ENCODE measurements around the gene RTRAF.

RTRAF gene

DNA sequence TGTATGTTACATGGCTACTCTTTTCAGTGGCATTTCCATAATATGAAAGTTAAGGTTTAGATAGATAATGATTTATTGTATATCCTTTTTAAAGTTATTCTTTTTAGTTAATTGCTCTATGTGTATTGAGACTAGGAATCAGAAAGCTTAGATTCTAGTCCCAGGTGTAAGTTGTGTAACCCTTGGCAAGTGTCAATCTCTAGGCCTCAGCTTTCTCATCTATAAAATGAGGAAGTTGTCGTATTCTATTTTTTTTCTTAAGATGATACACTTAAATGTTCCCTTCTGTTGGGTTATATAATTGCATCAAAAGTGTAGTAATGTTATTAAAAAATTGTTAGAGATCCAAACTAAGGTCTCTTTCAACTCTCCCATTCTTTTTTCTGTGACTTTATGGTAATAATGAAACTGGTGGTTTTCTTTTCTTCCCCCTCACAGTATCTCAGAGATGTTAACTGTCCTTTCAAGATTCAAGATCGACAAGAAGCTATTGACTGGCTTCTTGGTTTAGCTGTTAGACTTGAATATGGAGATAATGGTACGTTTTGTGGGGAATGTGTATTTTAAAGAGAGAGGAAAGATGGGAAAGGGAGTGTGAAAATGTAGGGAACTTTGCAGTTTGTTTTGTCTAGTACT is 4.1 kb downstream of the RTRAF start:
- no peak for DNase-seq (ENCODE audit: insufficient read length, low spot score)
- FAIRE-seq = no peak

GRCh38 chr14:51996148-51996746 is 6.9 kb downstream of the RTRAF start:
- no peak for FAIRE-seq
- no peak for DNase-seq (ENCODE audit: insufficient read length, low spot score)

- no peak for DNase-seq (ENCODE audit: insufficient read length, low spot score)
- FAIRE-seq = no peak
Observed at GRCh38 chr14:51998348-51998747, 9.0 kb downstream of the RTRAF start.

DNA sequence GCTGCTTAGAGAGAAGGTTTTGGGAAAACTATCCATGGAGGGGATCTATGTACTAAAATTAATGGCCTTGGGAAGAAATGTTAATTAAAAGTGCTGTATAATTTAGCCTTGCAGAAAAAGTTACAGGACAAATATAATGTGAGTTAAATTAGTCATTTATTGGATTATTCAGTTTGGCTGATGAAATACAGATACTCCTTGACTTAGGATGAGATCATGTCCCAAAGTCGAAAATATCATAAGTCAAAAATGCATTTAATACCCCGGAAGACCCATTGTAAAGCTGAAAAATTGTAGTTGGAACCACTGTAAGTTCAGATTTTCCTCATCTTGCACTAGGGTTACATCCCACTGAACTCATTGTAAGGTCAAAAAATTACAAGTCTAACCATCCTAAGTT is 9.7 kb downstream of the RTRAF start:
- DNase-seq (ENCODE audit: insufficient read length, low spot score) = no peak
- FAIRE-seq = no peak

GRCh38 chr14:52000019-52000582 is 10.8 kb downstream of the RTRAF start:
- no peak for FAIRE-seq
- no peak for DNase-seq (ENCODE audit: insufficient read length, low spot score)

DNA sequence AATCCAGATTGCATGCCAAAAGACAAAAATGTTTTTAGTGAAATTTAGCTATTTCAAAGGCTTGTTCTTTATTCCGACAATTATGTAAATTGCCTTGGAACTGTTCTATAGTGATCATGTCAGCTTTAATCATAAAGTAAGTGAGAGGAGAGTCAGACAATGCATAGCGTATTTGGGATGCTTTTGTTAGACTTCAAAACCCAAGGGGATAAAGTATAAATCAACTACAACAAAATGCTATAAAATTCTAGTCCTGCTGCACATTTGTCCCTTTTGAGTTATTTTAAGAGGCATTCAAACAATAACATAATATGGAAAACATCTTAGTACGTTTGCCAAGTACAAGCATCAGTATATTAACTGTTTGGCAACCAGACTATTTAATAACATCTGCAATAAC is 11.3 kb downstream of the RTRAF start:
- DNase-seq (ENCODE audit: insufficient read length, low spot score) (no peak), FAIRE-seq (no peak)

DNA sequence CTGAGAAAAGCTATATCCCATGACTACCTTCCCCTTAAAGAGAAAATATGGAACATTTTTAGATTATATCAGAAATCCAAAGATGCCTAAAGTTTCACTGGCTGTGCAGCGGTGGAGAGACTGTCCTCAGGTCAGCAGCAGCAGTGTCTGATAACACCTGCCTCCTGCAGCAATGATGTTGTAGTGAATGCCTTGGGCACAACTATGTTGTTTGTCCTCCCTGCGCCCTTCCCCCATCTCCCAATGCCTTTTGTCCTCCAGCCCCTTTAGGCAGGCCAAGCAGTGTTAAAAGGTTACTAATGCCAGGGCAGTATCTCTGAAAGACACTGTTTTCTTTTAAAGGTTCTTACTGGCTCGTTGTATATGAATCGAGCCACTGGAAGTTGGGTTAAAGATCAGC is 13.2 kb downstream of the RTRAF start:
- no peak for DNase-seq (ENCODE audit: insufficient read length, low spot score)

DNA sequence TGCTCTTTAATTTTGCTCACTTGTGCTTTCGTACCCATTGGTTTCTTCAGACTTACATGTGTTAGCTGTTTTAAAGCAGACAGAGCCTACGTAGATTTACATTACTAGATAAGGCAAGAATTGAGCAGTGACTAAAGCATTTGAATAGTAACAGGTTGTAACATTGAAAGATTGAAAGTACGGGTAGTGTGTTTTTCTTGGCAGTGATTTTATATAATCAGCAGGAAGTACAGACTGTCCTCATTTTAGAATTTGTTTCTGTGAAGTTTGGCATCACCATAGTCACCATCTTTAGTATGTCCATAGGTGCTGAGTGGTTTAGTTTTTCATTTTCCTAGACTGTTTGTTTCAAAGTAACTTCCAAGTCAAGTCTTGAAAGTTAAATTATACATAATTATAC is 14.0 kb downstream of the RTRAF start:
- FAIRE-seq (no peak), DNase-seq (ENCODE audit: insufficient read length, low spot score) (no peak)

More for the DNA sequence above, 13.2 kb downstream of the RTRAF start:
- FAIRE-seq = no peak

- no peak for DNase-seq (ENCODE audit: insufficient read length, low spot score)
- no peak for FAIRE-seq
Observed at GRCh38 chr14:52005625-52006024, 16.3 kb downstream of the RTRAF start.

GRCh38 chr14:52006361-52006760 is 17.0 kb downstream of the RTRAF start:
- FAIRE-seq (no peak), DNase-seq (ENCODE audit: insufficient read length, low spot score) (no peak)

GRCh38 chr14:52007211-52007610 is 17.9 kb downstream of the RTRAF start:
- DNase-seq (ENCODE audit: insufficient read length, low spot score) (no peak), FAIRE-seq (no peak)

DNA sequence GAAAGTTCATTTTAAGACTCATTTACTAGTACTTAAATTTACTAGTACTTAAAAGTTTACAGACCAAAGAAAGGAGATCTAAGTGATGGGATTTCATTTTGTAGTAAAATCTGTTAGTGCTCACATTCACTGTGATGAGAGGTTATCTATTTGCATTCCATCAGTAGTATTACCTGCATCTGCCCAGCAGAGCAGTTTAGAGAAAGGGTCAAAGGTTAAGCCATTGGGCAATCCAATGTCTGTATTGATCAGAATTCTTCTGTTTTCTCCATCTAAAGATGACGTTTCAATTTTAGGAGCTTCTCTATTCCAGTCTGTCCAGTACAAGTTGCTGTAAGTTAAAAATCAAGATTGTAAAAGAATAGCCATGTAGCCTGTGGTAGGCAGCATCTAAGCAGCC is 18.3 kb downstream of the RTRAF start:
- FAIRE-seq (no peak), DNase-seq (ENCODE audit: insufficient read length, low spot score) (no peak)

GRCh38 chr14:52008136-52008535 is 18.8 kb downstream of the RTRAF start:
- FAIRE-seq = no peak
- no peak for DNase-seq (ENCODE audit: insufficient read length, low spot score)

- DNase-seq (ENCODE audit: insufficient read length, low spot score) (no peak), FAIRE-seq (no peak)
Observed at GRCh38 chr14:52010173-52010693, 20.9 kb downstream of the RTRAF start.

DNA sequence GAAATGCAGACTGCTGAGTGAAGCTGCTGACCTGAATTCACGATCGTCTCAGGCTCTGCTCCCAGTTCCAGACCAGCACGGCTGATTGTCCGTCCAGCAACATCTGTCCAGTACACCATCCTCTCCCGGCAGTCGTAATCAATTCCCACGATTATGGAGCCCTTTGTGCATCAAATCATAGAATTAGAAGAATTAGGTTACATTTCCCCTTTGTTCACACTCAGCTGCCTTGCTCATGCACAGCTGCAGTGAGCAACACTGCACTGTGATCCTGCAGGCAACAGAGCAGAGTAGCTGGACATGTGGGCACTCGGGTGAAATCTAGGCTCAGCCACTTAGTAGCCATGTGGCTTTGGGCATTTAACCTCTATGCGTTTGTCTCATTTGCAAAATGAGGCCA is 22.2 kb downstream of the RTRAF start:
- FAIRE-seq = no peak
- no peak for DNase-seq (ENCODE audit: insufficient read length, low spot score)

GRCh38 chr14:52012635-52013034 is 23.3 kb downstream of the RTRAF start:
- DNase-seq (ENCODE audit: insufficient read length, low spot score) = no peak
- FAIRE-seq = no peak

DNA sequence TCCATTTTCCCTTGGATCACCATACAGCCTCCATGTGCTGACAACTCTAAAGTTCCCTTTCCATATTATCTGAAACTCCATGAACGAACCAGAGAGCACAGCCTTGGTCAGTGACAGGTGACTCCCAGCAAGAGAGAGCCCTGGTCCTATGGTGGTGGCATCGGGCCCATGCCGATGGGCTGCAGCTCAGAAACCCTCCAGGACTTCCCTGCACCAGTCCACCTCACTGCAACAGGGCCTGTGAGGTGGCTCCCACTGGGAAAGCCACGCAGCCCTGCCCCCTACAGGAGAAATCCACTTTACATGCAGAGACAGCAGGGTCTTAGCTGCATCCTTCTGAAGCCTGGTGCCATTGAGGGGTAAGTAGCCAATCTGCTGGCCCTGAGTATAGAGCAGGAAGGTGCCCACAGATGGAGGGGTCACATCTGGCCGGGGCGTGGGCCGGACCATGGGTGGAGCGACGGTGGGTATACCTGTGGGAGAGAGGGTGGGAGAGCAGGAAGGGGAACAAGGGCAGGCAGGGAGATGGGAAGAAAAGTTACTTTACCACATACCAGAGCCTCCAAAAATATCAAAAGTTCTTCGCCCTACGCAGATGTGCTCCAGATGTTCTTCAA is 24.7 kb downstream of the RTRAF start:
- DNase-seq (ENCODE audit: insufficient read length, low spot score) (no peak), FAIRE-seq (no peak)

GRCh38 chr14:52014601-52015267 is 25.4 kb downstream of the RTRAF start:
- DNase-seq (ENCODE audit: insufficient read length, low spot score) = no peak
- FAIRE-seq = no peak

DNA sequence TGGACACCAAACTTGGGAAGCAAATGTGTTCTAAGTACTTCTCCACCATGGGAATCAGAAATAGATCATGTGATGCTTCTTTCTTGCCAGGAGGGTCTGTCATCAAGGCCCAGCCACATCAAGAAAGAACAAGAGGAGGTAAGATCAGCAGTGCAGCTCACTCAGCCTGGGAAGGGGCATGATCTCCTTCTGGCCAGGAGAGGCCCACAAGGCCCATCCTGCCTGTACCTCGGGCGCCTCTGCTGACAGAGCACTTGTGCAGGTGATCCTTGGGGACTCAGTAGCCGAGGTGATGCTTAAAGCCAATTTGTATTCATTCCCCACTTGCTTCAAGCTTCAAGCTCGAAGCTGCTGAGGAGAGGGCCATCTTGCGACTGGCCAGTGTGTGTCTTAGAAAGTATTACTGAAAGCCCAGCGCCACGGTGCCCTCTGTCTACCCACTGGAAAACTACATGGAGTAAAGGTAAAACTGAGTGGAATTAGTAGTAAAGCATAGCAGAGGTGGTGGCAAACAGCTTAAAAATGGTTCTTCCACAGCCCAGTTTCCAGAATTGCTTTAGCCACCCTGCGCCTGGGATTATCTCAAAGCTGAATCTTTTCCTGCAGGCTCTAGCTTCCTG is 26.2 kb downstream of the RTRAF start:
- no peak for FAIRE-seq
- peak; percentile 17 for DNase-seq (ENCODE audit: insufficient read length, low spot score)

DNA sequence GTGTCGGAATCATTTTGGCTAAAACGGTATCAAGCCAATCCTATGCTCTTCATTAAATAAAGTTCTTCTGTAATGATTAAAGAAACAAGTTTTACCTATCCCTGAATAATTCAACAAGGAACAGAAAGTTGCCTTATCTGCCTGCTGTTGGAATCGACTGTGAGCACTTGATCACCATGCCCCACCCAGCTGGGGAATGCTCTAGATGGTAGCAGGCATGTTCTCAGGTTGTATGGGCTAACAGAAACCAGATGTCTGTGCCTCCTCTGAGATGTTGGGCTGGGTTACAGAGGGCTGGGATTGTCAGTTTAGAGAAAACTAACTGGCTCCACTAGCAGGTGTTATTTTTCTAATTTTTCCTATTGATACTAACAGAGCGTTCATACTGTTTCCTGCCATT is 28.9 kb downstream of the RTRAF start:
- no peak for DNase-seq (ENCODE audit: insufficient read length, low spot score)
- no peak for FAIRE-seq

DNA sequence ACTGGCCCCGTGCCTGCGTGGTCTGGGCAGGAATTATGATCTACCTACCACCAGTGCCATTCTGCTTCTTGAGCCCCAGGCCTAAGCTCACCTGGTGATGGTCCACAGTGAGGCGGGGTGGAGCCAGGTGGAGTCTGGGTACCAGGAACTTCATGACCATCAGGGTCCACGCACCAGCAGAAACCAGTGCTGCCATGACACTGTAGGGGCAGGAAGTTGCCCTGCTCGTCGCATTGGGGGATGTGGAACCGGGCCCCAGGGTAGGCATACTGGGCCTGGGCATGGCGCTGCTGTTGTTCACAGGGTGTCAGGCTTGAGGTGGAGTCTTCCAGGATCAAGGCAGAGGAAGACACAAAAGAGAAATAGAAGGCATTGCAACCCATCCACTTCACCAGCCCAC is 29.6 kb downstream of the RTRAF start:
- FAIRE-seq (no peak), DNase-seq (ENCODE audit: insufficient read length, low spot score) (no peak)
